Stimulated activated CD4-positive, alpha-beta T cell treated with anti-CD3 and anti-CD28 coated beads, Interleukin-12 subunit alpha, Interleukin-12 subunit beta, amount 100 ng/mL, for 24 hours (primary cell): ENCODE results near the gene CCDC183.
"Not testable (repeated sequence)": the region's sequence is repeated elsewhere in the genome, so short reads cannot be mapped to it uniquely, and the experiment has no call there.

Experiments used
- DNase-seq, 2 experiments: peaks; one replicate each; pipeline ENCODE4 v3.0.0-alpha.2; 2020; ENCODE audit warnings: low read depth in 2 of 2

CCDC183 gene

DNA sequence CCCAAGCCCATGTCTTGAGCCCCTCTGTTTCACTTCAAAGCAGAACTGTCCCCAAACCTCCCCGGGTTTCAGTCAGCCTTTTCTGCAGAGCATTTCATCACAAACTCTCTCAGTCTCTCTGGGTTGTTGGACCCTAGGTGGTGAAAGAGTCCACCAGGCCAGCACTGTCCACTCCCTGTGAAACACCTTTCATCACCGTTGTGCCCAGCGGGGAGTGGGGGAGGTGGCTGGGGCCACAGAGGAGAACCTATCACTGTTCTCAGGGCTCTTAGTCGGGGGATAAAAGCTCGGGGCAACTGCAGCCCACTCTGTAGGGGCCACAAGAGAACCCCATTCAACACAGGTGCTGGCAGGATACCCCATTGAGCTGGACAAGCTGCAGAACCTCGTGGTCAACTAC, 6.2 kb downstream of the CCDC183 start:
- no peak for DNase-seq

DNA sequence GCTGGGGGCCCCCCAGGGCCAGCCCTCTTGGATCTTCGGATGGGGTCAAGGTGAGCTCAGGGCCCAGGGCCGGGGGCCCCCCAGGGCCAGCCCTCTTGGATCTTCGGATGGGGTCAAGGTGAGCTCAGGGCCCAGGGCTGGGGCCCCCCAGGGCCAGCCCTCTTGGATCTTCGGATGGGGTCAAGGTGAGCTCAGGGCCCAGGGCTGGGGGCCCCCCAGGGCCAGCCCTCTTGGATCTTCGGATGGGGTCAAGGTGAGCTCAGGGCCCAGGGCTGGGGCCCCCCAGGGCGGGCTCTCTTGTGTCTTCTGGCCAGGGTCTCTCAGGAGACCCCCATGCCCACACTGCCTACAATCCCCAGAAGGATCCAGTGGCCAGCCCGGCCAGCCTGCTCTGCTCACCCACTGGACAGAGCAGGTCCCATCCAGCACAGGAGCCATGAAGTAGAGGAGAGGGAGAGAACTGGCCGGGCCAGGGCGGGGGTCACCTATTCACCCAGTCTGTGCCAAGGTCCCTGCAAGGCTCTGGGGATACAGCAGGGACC, 6.9 kb downstream of the CCDC183 start:
- DNase-seq = not testable (repeated sequence)

- DNase-seq = no peak
Observed at GRCh38 chr9:136803551-136804508, 7.7 kb downstream of the CCDC183 start.

GRCh38 chr9:136804509-136805206, 8.5 kb downstream of the CCDC183 start:
- DNase-seq = no peak

DNA sequence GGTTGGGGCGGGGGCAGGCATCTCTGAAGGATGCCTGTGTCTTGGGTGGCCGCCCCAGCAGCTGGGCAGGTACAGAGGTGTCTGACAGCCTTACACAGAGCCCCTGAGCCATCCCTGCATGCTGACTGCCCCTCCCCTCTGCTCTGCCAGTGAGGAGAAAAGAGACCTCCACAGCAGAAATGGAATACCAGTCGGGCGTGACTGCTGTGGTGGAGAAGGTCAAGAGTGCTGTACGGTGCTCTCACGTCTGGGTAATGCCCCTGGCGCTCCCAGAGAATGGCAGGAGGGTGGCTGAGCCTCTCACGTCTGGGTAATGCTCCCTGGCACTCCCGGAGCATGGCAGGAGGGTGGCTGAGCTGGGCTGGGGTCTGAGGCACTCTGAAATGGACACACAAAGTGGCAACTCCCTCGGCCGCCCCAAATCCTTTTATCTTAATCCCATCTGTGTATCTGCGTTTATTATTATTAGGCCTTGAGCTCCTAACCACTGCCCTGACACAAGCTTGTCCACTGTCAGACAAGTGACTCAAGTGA, 9.1 kb downstream of the CCDC183 start:
- no peak for DNase-seq

DNA sequence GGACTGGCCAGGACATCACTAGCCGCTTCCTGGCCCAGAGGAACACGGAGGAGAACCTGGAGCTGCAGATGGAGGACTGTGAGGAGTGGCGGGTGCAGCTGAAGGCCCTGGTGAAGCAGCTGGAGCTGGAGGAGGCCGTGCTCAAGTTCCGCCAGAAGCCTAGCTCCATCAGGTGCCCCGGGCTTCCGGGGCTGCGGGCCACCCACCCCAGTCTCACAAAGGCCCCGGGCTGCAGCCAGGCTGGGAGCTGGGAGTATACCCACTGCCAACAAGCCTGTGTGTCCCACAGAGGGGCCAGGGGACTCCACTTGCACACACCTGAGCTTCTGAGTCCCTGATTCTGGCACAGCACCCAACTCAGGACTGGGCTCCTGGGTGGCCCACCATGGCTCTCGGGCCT, 9.9 kb downstream of the CCDC183 start:
- DNase-seq = no peak

- DNase-seq = no peak
Observed at GRCh38 chr9:136806631-136807201, 10.6 kb downstream of the CCDC183 start.

DNA sequence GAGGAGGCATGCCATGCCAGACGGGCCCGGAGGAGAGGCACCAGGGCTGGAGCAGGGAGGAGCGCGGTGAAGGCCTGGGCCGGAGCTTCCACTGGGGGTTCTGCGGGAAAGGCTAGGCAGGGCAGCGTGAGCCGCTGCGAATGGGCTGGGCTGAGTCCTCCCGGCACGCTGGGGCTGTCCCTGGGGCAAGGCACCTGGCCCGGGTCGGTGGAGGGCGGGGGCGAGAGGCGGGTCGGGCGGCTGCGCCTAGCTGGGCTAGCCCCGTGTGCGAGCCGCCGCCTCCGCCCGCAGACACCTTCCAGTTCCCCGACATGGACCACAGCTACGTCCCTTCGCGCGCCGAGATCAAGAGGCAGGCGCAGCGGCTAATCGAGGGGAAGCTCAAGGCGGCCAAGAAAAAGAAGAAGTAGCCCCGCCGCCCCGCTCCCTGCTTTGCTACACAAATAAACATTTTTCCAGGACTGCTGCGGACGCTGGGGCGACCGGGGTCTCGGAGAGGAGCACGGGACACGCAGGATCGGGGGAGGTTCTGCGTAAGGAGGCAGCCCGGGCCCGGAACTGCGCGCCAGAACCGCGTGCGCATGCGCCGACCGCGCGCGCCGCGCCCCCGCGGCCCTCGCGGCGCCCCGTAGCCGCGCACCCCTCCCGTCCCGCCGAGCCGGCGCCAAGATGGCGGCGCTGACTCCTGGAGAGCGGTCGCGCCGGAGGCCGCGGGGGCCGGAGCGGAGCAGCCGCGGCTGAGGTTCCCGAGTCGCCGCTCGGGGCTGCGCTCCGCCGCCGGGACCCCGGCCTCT, 11.3 kb downstream of the CCDC183 start, which contains the start of gene RABL6:
Gene RABL6, plus strand, starts transcription at position 668 of the 794 bp plus-strand sequence. CDS start 249 bp downstream, outside the sequence.
- peak; percentile 61 to 72 for DNase-seq

DNA sequence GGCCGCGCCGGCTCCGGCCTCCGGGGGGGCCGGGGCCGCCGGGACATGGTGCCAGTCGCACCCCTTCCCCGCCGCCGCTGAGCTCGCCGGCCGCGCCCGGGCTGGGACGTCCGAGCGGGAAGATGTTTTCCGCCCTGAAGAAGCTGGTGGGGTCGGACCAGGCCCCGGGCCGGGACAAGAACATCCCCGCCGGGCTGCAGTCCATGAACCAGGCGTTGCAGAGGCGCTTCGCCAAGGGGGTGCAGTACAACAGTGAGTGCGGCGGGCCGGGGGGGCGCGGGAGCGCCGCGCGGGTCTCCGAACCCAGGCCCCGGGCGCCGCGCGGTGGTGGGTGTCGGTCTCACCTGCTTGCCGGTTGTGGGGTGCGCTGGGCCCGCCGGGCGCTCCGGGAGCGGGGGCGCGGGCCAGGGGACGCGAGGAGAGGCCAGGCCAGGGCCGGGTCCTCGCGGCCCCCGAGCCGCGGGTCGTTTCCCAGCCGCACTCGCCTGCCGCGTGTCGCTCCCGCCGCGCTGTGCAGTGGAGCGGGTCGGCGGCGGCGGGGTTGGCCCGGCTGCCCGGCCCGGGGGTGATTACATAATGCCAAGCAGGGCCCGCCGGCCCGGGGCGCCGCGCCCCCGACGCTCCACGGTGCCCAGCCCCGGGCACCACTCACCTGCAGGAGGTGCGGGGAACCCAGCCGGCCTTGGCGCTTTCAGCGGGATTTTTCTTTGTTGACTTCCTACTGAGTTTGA, 12.1 kb downstream of the CCDC183 start:
- DNase-seq = no peak

DNA sequence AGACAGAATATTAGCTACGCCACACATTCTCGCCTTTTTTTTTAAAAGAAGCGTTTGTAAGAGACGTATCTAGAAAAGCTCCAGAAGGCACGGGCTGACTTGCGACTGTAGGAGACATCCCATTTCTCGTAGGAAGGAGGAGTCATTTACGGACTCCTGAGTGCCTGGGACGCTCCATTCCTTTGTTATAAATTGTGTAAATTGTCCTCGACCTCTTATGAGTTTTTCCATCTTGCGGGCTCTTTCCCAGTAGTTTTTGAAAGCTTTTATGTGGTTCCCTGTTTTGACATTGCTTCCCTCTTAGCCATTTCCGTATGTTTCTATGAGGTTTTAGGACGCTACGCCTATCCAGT, 12.6 kb downstream of the CCDC183 start:
- DNase-seq = no peak

GRCh38 chr9:136814725-136815421, 18.7 kb downstream of the CCDC183 start:
- no peak for DNase-seq

GRCh38 chr9:136815422-136815782, 19.3 kb downstream of the CCDC183 start:
- DNase-seq = no peak

GRCh38 chr9:136820971-136821825, 25.1 kb downstream of the CCDC183 start:
- no peak for DNase-seq

GRCh38 chr9:136821826-136822544, 25.8 kb downstream of the CCDC183 start:
- no peak for DNase-seq

DNA sequence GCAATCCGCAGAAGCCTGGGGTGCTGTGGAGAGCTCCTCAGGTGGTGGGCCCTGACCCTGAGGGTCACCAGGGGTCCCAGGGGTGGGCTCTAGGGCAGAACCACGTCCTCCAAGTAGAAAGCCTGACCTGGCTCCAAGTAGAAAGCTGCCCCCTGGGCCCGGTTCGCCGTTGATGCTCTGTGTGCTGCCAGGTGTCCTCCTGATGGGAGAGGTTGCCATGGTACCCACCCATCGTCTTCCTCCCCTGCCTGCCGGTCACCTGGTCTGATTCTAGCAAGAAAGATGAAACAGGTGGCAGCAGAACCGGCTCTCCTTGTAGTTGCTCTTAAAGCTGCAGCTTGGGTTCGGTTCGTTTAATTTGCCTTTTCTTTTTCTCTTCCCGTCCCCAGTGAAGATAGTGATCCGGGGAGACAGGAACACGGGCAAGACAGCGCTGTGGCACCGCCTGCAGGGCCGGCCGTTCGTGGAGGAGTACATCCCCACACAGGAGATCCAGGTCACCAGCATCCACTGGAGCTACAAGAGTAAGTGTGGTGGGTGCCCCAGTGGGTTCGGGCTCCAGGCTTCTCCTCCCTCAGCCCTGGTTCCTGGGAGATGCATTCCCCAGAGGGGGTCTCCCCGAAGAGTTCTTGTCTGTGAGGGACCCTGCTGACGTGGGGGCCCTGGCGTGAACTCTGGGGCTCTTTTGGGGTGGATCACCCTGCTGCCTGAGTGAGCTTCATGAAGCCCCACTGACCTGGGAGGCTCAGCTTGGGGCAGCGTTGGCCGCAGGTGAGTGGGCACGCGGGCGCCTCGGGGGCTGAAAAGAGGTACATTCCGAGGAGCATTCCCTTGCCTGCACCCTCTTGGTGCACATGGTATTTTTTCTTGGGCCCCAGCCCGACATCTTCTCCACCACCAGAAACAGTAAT, 27.3 kb downstream of the CCDC183 start:
- no peak for DNase-seq

- no peak for DNase-seq
Observed at GRCh38 chr9:136824496-136825225, 28.5 kb downstream of the CCDC183 start.
